Measurements from ENCODE around the gene CHRNA1. TPM values are rescaled to one million over a fixed set of nuclear protein-coding genes. Genes with fewer than 3 reads are reported as not detected.
"Not testable (repeated sequence)": the region's sequence is repeated elsewhere in the genome, so short reads cannot be mapped to it uniquely, and the experiment has no call there.

CHRNA1 gene
- total RNA-seq, 4 donors from 2014 or later, result 84.6 to 306 (median 185) TPM

GRCh38 chr2:174716785-174717184, 47.5 kb downstream of the CHRNA1 start:
- DNase-seq (no peak), ATAC-seq (no peak)
- no peak for TF ChIP-seq CTCF (IDR thresholded peaks at IDR 0.05 in 4 of 5, conservative IDR thresholded peaks at IDR 0.05 in 1 of 5)
- TF ChIP-seq POLR2A (IDR thresholded peaks at IDR 0.05), result no peak
- in situ Hi-C loops (cut with MboI; ENCODE audit: low sequenced_read_pairs in 4 of 4), result no loop called here
- intact Hi-C loops (cut with DNase I; ENCODE audit: low total_unique reads), result no loop called here
- Histone ChIP-seq H3K9me3 (no peaks in the 10 kb centered on the region), H3K36me3 (no peaks in the 10 kb centered on the region), H3K4me3 (no peak overlapping the region), H3K4me1 (no peaks in the 10 kb centered on the region), H3K27me3 (no peaks in the 10 kb centered on the region), H3K27ac (no peak overlapping the region)

- intact Hi-C loops (cut with DNase I; ENCODE audit: low total_unique reads), result no loop called here
- ATAC-seq, result no peak
- in situ Hi-C loops (cut with MboI; ENCODE audit: low sequenced_read_pairs in 4 of 4), result no loop called here
These were observed 50.6 kb downstream of the CHRNA1 start for GRCh38 chr2:174713686-174714085.

GRCh38 chr2:174711206-174711605, 53.1 kb downstream of the CHRNA1 start:
- DNase-seq (no peak), ATAC-seq (no peak)
- intact Hi-C loops (cut with DNase I; ENCODE audit: low total_unique reads), result no loop called here

More at GRCh38 chr2:174713686-174714085, 50.6 kb downstream of the CHRNA1 start:
- DNase-seq, result no peak
- Histone ChIP-seq H3K27ac (no peak overlapping the region), H3K4me3 (no peak overlapping the region), H3K36me3 (no peaks in the 10 kb centered on the region), H3K9me3 (no peaks in the 10 kb centered on the region), H3K4me1 (no peaks in the 10 kb centered on the region), H3K27me3 (no peaks in the 10 kb centered on the region)
- TF ChIP-seq POLR2A (IDR thresholded peaks at IDR 0.05) (no peak), CTCF (IDR thresholded peaks at IDR 0.05 in 4 of 5, conservative IDR thresholded peaks at IDR 0.05 in 1 of 5) (no peak)

GRCh38 chr2:174709416-174710004, 54.8 kb downstream of the CHRNA1 start:
- in situ Hi-C loops (cut with MboI; ENCODE audit: low sequenced_read_pairs in 4 of 4); H3K9me3 ChIP-seq; H3K4me1 ChIP-seq: not testable (repeated sequence)

More at GRCh38 chr2:174711206-174711605, 53.1 kb downstream of the CHRNA1 start:
- in situ Hi-C loops (cut with MboI; ENCODE audit: low sequenced_read_pairs in 4 of 4), result no loop called here
- Histone ChIP-seq H3K36me3 (no peaks in the 10 kb centered on the region), H3K4me3 (no peak overlapping the region), H3K27ac (no peak overlapping the region), H3K4me1 (no peaks in the 10 kb centered on the region), H3K27me3 (no peaks in the 10 kb centered on the region), H3K9me3 (no peaks in the 10 kb centered on the region)
- no peak for TF ChIP-seq POLR2A (IDR thresholded peaks at IDR 0.05)
- TF ChIP-seq CTCF (IDR thresholded peaks at IDR 0.05 in 4 of 5, conservative IDR thresholded peaks at IDR 0.05 in 1 of 5), result no peak

GRCh38 chr2:174708713-174709112, 55.6 kb downstream of the CHRNA1 start:
- H3K36me3 ChIP-seq, result no peaks in the 10 kb centered on the region
- H3K4me3 ChIP-seq, result no peak overlapping the region
- DNase-seq, result no peak
- no peaks in the 10 kb centered on the region for H3K27me3 ChIP-seq
- in situ Hi-C loops (cut with MboI; ENCODE audit: low sequenced_read_pairs in 4 of 4), result no loop called here
- H3K9me3 ChIP-seq, result no peaks in the 10 kb centered on the region
- H3K4me1 ChIP-seq, result no peaks in the 10 kb centered on the region
- no peak for ATAC-seq
- no peak overlapping the region for H3K27ac ChIP-seq
- intact Hi-C loops (cut with DNase I; ENCODE audit: low total_unique reads), result no loop called here
- TF ChIP-seq CTCF (IDR thresholded peaks at IDR 0.05 in 4 of 5, conservative IDR thresholded peaks at IDR 0.05 in 1 of 5), result no peak
- no peak for TF ChIP-seq POLR2A (IDR thresholded peaks at IDR 0.05)

More at GRCh38 chr2:174709416-174710004, 54.8 kb downstream of the CHRNA1 start:
- H3K36me3 ChIP-seq; ATAC-seq; H3K27ac ChIP-seq; H3K27me3 ChIP-seq; intact Hi-C loops (cut with DNase I; ENCODE audit: low total_unique reads); H3K4me3 ChIP-seq; DNase-seq: not testable (repeated sequence)

All from gastrocnemius medialis (tissue), 4 donors.